ENCODE data around the gene ITGA11. TPM values are rescaled to one million over a fixed set of nuclear protein-coding genes. Genes with fewer than 3 reads are reported as not detected.

Gene ITGA11
- total and polyA plus RNA-seq, 12 donors = 1.4 to 25.9 (median 12.3) TPM

- peaks cover 5 to 30% (median 20%) of the 10 kb centered on the region in 9 donors for H3K4me1 ChIP-seq
- peaks cover 0 to 23% (median 0%) of the 10 kb centered on the region in 9 donors for H3K36me3 ChIP-seq
- ATAC-seq (no peak), DNase-seq (no peak)
- no peak overlapping the region for H3K4me3 ChIP-seq
- intact Hi-C loops (cut with DNase I) = no loop called here
- no peak for TF ChIP-seq CTCF (IDR thresholded peaks at IDR 0.05)
- H3K27me3 ChIP-seq = no peaks in the 10 kb centered on the region
- WGBS, 2 donors = 85 to 87% methylated on average over 21 of the region's 21 CpGs
- H3K27ac ChIP-seq = no peak overlapping the region
- no peaks in the 10 kb centered on the region for H3K9me3 ChIP-seq
Measured at GRCh38 chr15:68332266-68332665, 99.7 kb downstream of the ITGA11 start.

DNA sequence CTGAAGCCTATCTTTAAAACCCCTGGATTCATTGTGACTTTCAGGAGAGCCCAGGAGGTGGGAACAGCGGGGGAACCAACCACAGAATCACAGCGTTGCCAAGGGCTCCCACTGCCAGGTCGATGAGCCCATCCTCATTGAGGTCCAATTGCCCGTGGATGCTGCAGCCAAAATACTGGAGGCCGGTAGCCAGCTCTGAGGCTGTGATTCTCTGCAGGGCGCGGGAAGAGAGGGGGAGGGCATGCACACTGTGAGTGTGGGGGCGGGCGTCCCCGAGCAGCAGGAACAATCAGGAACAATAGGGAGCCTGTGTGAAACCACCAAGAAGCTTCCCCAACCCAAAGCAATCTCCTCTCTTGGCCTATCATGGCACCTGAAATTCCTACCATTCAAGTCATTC lies 101.1 kb downstream of the ITGA11 start:
- Histone ChIP-seq H3K27ac (no peak overlapping the region), H3K4me1 (peaks cover 5 to 35% (median 20%) of the 10 kb centered on the region in 9 donors), H3K36me3 (peaks cover 0 to 23% (median 0%) of the 10 kb centered on the region in 9 donors), H3K9me3 (no peaks in the 10 kb centered on the region), H3K27me3 (no peaks in the 10 kb centered on the region), H3K4me3 (no peak overlapping the region)
- DNase-seq (no peak), ATAC-seq (no peak)
- TF ChIP-seq CTCF (IDR thresholded peaks at IDR 0.05) = no peak
- intact Hi-C loops (cut with DNase I) = no loop called here
- WGBS, 2 donors = 66 to 71% methylated on average over 10 of the region's 10 CpGs

- Histone ChIP-seq H3K27me3 (no peaks in the 10 kb centered on the region), H3K4me3 (no peak overlapping the region), H3K9me3 (no peaks in the 10 kb centered on the region), H3K27ac (no peak overlapping the region), H3K36me3 (peaks cover 0 to 23% (median 0%) of the 10 kb centered on the region in 9 donors), H3K4me1 (peaks cover 5 to 33% (median 17%) of the 10 kb centered on the region in 9 donors)
- 78 to 80% methylated on average over 6 of the region's 6 CpGs for WGBS, 2 donors
- no peak for ATAC-seq
- TF ChIP-seq CTCF (IDR thresholded peaks at IDR 0.05) = no peak
- no peak for DNase-seq
- intact Hi-C loops (cut with DNase I) = no loop called here
Measured at GRCh38 chr15:68330416-68330815, 101.5 kb downstream of the ITGA11 start.

- WGBS, 2 donors = 93 to 98% methylated on average over 3 of the region's 3 CpGs
- no peak for TF ChIP-seq CTCF (IDR thresholded peaks at IDR 0.05)
- Histone ChIP-seq H3K27me3 (no peaks in the 10 kb centered on the region), H3K27ac (no peak overlapping the region), H3K36me3 (peaks cover 0 to 23% (median 0%) of the 10 kb centered on the region in 9 donors), H3K9me3 (no peaks in the 10 kb centered on the region), H3K4me1 (peaks cover 0 to 19% (median 4%) of the 10 kb centered on the region in 9 donors), H3K4me3 (no peak overlapping the region)
- ATAC-seq = no peak
- no peak for DNase-seq
- intact Hi-C loops (cut with DNase I) = loop anchor here in 1 of 10 donors (10.0 kb wide), 1 partner anchor 1706 kb away; no protein-coding TSS in a partner anchor
Measured at GRCh38 chr15:68328964-68329363, 103.0 kb downstream of the ITGA11 start.
